ENCODE results near the gene KIAA1671.

Gene KIAA1671

GRCh38 chr22:24972369-24972768 lies 19.9 kb downstream of the KIAA1671 start:
- no peak for TF ChIP-seq CTCF (IDR thresholded peaks at IDR 0.05; ENCODE audit: insufficient read depth, low read depth, low read length, missing control alignments)
- H3K4me3 ChIP-seq (ENCODE audit: low read length): no peak overlapping the region
- no peak for DNase-seq (ENCODE audit: low read depth)

- DNase-seq (ENCODE audit: low read depth): no peak
- no peak overlapping the region for H3K4me3 ChIP-seq (ENCODE audit: low read length)
- TF ChIP-seq CTCF (IDR thresholded peaks at IDR 0.05; ENCODE audit: insufficient read depth, low read depth, low read length, missing control alignments): no peak
These were observed 21.4 kb downstream of the KIAA1671 start for GRCh38 chr22:24973872-24974271.

- H3K4me3 ChIP-seq (ENCODE audit: low read length): no peak overlapping the region
- TF ChIP-seq CTCF (IDR thresholded peaks at IDR 0.05; ENCODE audit: insufficient read depth, low read depth, low read length, missing control alignments): no peak
- peak; percentile 53 for DNase-seq (ENCODE audit: low read depth)
These were observed 22.7 kb downstream of the KIAA1671 start for GRCh38 chr22:24975125-24975640.

GRCh38 chr22:24975813-24976341 lies 23.4 kb downstream of the KIAA1671 start:
- TF ChIP-seq CTCF (IDR thresholded peaks at IDR 0.05; ENCODE audit: insufficient read depth, low read depth, low read length, missing control alignments): no peak
- DNase-seq (ENCODE audit: low read depth): peak; percentile 31
- no peak overlapping the region for H3K4me3 ChIP-seq (ENCODE audit: low read length)

GRCh38 chr22:24976442-24977218 lies 24.1 kb downstream of the KIAA1671 start:
- peak overlapping the region; percentile 13 for H3K4me3 ChIP-seq (ENCODE audit: low read length)
- TF ChIP-seq CTCF (IDR thresholded peaks at IDR 0.05; ENCODE audit: insufficient read depth, low read depth, low read length, missing control alignments): no peak
- peak; percentile 81 for DNase-seq (ENCODE audit: low read depth)

- no peak overlapping the region for H3K4me3 ChIP-seq (ENCODE audit: low read length)
- peak; percentile 70 for DNase-seq (ENCODE audit: low read depth)
- TF ChIP-seq CTCF (IDR thresholded peaks at IDR 0.05; ENCODE audit: insufficient read depth, low read depth, low read length, missing control alignments): no peak
These were observed 25.1 kb downstream of the KIAA1671 start for GRCh38 chr22:24977370-24978221.

Measured in epithelial cell of esophagus (primary cell).